OCI-LY7 (cell line): ENCODE data around the gene AGBL3. TPM values are rescaled to one million over a fixed set of nuclear protein-coding genes. Genes with fewer than 3 reads are reported as not detected.

ENCODE experiments used
- BruUV-seq: library from RNA; stranded (reverse); fragments of 400-500 nt; replicated peaks from 2 replicates; lab custom pipeline; 2021; lab: Mats Ljungman, UMichigan
- CTCF ChIA-PET: fragments of 300-600 bp; sonication (Branson Sonifier 250); formaldehyde crosslinking; loops from one replicate; lab custom pipeline; 2022; ENCODE audit warnings: antibody characterized with exemption; ENCODE audit not compliant: unreplicated experiment; lab: Charles Lee
- POLR2A ChIA-PET: fragments of 300-600 bp; sonication (Branson Sonifier 250); formaldehyde crosslinking; loops from one replicate; lab custom pipeline; 2022; ENCODE audit warnings: antibody characterized with exemption; lab: Charles Lee
- DNase-seq: peaks from one replicate; pipeline ENCODE4 v3.0.0-alpha.2; 2015; ENCODE audit warnings: low spot score
- H2AFZ ChIP-seq: fragments of 200-600 bp; sonication (generic), shearing (Covaris generic); 2 replicates; pipeline ENCODE4 v1.6.1; 2014; ENCODE audit warnings: mild to moderate bottlenecking, antibody characterized with exemption, low read length, moderate library complexity
- H3K27ac ChIP-seq: fragments of 200-600 bp; sonication (generic); 2 replicates; pipeline ENCODE4 v1.5.1; 2014; ENCODE audit warnings: mixed run types, low read depth, mild to moderate bottlenecking, moderate library complexity, low read length, inconsistent platforms; ENCODE audit not compliant: poor library complexity, severe bottlenecking
- H3K36me3 ChIP-seq: fragments of 200-600 bp; sonication (generic); 2 replicates; pipeline ENCODE4 v1.6.1; 2014; ENCODE audit warnings: mild to moderate bottlenecking, antibody characterized with exemption, low read length, moderate library complexity, mixed read lengths; ENCODE audit not compliant: insufficient read depth
- H3K4me1 ChIP-seq: fragments of 200-600 bp; sonication (generic); 2 replicates; pipeline ENCODE4 v1.5.1; 2014; ENCODE audit warnings: mild to moderate bottlenecking, low read length; ENCODE audit not compliant: insufficient read depth, poor library complexity, severe bottlenecking
- H3K4me2 ChIP-seq: fragments of 200-600 bp; sonication (generic); 2 replicates; pipeline ENCODE4 v1.6.1; 2014; ENCODE audit warnings: mild to moderate bottlenecking, low read length
- H3K4me3 ChIP-seq: fragments of 200-600 bp; sonication (generic); 2 replicates; pipeline ENCODE4 v1.5.1; 2014; ENCODE audit warnings: mild to moderate bottlenecking, low read depth, low read length; ENCODE audit not compliant: poor library complexity, severe bottlenecking
- H3K79me2 ChIP-seq: fragments of 200-600 bp; sonication (generic); 2 replicates; pipeline ENCODE4 v1.6.1; 2016; ENCODE audit warnings: low read depth, mild to moderate bottlenecking, low read length, moderate library complexity, mixed read lengths; ENCODE audit not compliant: insufficient read depth
- H3K9me2 ChIP-seq: fragments of 200-600 bp; sonication (generic); 2 replicates; pipeline ENCODE4 v1.6.1; 2016; ENCODE audit warnings: mild to moderate bottlenecking, low read length, mixed read lengths; ENCODE audit not compliant: insufficient read depth
- H3K9me3 ChIP-seq: fragments of 200-600 bp; sonication (generic); 2 replicates; pipeline ENCODE4 v1.6.1; 2014; ENCODE audit warnings: mild to moderate bottlenecking, mixed run types, low read length, mixed read lengths
- H4K20me1 ChIP-seq: fragments of 200-600 bp; sonication (generic); 2 replicates; pipeline ENCODE4 v1.6.1; 2014; ENCODE audit warnings: mild to moderate bottlenecking, antibody characterized with exemption, low read length, moderate library complexity, mixed read lengths; ENCODE audit not compliant: insufficient read depth
- CTCF ChIP-seq: fragments of 200-600 bp; sonication (generic); conservative IDR thresholded peaks from 2 replicates; pipeline ENCODE4 v1.5.1; 2014; ENCODE audit warnings: mild to moderate bottlenecking, antibody characterized with exemption, low read length, moderate library complexity, mixed read lengths
- EZH2phosphoT487 ChIP-seq: fragments of 200-600 bp; sonication (generic); IDR thresholded peaks from 2 replicates; pipeline ENCODE4 v1.6.1; 2018; ENCODE audit warnings: low read depth, borderline replicate concordance, mild to moderate bottlenecking, mixed run types, antibody characterized with exemption, low read length, moderate library complexity, mixed read lengths
- intact Hi-C: fragments of 100-400 bp; cut with micrococcal nuclease; formaldehyde crosslinking; loops from one replicate; pipeline ENCODE4 v1.10.0; 2022; ENCODE audit not compliant: unreplicated experiment
- total RNA-seq, 2 experiments: library from RNA; depleted of rRNA in 1 of 2; stranded (reverse); fragments of >200 nt in 1 of 2; shearing (Covaris generic) in 1 of 2; gene quantifications; 2 replicates each; pipeline ENCODE4 v1.2.3, GENCODE V29; 2014 to 2022

AGBL3 gene
- total RNA-seq, 2 experiments from 2014 or later, result 3.5 to 4.9 TPM

DNA sequence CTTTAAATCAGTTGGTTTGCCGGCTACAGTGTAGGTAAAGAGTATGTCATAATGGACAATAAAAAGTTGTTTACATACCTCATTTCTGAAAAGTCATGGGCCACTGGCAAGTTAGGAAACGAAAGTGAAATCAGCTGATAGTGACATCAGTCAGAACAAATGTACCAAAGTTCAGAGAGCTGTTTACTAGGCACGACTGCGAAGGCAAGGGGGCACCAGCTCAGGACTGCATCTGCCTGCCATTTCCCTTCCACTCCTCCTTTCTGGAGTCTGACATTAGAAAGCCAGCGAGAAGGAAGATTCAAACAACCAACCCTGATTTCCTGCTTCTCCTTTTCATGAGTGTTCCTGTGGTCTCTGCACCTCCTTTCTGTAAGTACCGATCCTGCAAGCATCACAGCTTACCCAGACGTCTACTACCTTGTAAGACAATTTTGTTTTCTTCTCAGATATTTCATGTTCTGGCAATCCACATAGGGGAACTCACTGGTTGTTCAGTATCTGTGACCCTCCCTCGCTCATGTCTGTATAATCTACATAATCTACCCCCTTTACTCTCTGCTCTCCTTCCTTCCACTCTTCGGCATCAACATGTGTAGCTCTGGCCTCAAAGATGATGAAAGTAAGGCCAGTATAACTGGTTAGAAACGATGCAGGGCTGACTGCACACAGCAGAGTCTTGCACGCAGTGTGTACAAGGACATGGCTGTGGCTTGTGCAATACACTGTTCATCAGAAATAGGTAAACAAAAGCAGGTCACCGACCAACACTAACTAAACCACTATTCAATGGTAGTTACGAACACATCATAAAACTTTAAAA, 161.8 kb downstream of the AGBL3 start, which contains the start of gene TMEM140:
TMEM140 (plus strand) TSS at position 174 of the 823 bp plus-strand sequence. CDS start 16,370 bp downstream, outside the sequence.
- Histone ChIP-seq H3K27ac (no peak within 1 kb of the TSS), H3K4me3 (peak within 1 kb of the TSS; percentile 36), H3K4me1 (peaks cover 9% of the 10 kb centered on the region), H3K36me3 (no peaks in the 10 kb centered on the region), H4K20me1 (no peaks in the 10 kb centered on the region), H3K9me3 (no peaks in the 10 kb centered on the region), H2AFZ (peak within 1 kb of the TSS; percentile 67; the same call in 1 of the 2 replicates), H3K9me2 (no peaks in the 10 kb centered on the region), H3K4me2 (peak within 1 kb of the TSS; percentile 58; the same call in 1 of the 2 replicates), H3K79me2 (no peaks in the 10 kb centered on the region)
- ChIA-PET POLR2A (interaction anchor here (0.6 to 3.2 kb wide), 7 partner anchors 11 to 383 kb away, joined by 3 to 12 read pairs (median 3); partner anchors contain the start of gene CYREN), CTCF (interaction anchor here (0.6 kb wide), 1 partner anchor 1102 kb away, joined by 3 read pairs; no protein-coding TSS in a partner anchor)
- TSS peak; percentile 71 for BruUV-seq
- intact Hi-C loops, result loop anchor here (5.0 kb wide), 1 partner anchor 151 kb away; no protein-coding TSS in a partner anchor
- TF ChIP-seq CTCF (no peak), EZH2phosphoT487 (no peak)
- peak; percentile 31 for DNase-seq

GRCh38 chr7:135150072-135150782, 163.9 kb downstream of the AGBL3 start:
- H3K79me2 ChIP-seq, result no peaks in the 10 kb centered on the region
- no peaks in the 10 kb centered on the region for H3K9me2 ChIP-seq
- no TSS peak for BruUV-seq
- no peaks in the 10 kb centered on the region for H4K20me1 ChIP-seq
- H2AFZ ChIP-seq, result no peak overlapping the region
- DNase-seq, result no peak
- H3K4me2 ChIP-seq, result no peak overlapping the region
- H3K4me3 ChIP-seq, result no peak overlapping the region
- no peaks in the 10 kb centered on the region for H3K36me3 ChIP-seq
- ChIA-PET CTCF (no interaction called here), POLR2A (interaction anchor here (0.6 kb wide), 1 partner anchor 136 kb away, joined by 4 read pairs; no protein-coding TSS in a partner anchor)
- H3K27ac ChIP-seq, result no peak overlapping the region
- H3K9me3 ChIP-seq, result peaks cover 9% of the 10 kb centered on the region; the same call in 1 of the 2 replicates
- H3K4me1 ChIP-seq, result peaks cover 9% of the 10 kb centered on the region
- intact Hi-C loops, result no loop called here
- TF ChIP-seq EZH2phosphoT487 (no peak), CTCF (no peak)
